Hepatocyte (in vitro differentiated cells): Measurements from ENCODE around the gene NOL3.

Source experiments
- CTCF ChIP-seq: fragments of 200-600 bp; sonication (generic); IDR thresholded peaks from 2 replicates; pipeline ENCODE4 v1.5.1; 2016; ENCODE audit warnings: antibody characterized with exemption, mild to moderate bottlenecking; ENCODE audit not compliant: poor library complexity
- EZH2 ChIP-seq: fragments of 200-600 bp; sonication (generic); IDR thresholded peaks from 2 replicates; pipeline ENCODE4 v1.6.1; 2016; ENCODE audit warnings: antibody characterized with exemption, mild to moderate bottlenecking, borderline replicate concordance
- EZH2phosphoT487 ChIP-seq: fragments of 200-600 bp; sonication (generic); IDR thresholded peaks from one replicate; pipeline ENCODE4 v1.6.1; 2018; ENCODE audit warnings: antibody characterized with exemption, mild to moderate bottlenecking, low read depth, moderate library complexity; ENCODE audit not compliant: unreplicated experiment, severe bottlenecking

DNA sequence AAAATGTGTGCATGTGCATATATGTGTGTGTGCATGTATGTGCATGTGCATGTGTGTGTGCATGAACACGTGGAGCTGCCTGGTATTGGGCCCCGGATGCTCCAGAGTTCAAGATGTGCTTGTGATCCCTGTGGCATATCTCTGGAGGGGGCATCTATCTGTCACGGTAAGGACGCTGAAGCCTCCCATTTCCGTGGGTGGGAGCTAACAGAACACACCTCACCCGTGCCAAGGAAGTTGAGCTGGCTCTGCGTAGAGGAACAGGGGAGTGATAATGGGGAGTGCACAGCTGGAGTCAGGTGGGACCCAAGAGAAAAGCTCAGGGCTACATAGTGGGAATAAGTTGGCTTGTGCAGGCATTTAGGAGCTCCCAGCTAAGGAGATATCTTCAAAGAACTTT lies 41.3 kb downstream of the NOL3 start:
- TF ChIP-seq CTCF (no peak), EZH2phosphoT487 (no peak), EZH2 (no peak)
